GM19397 (cell line): ENCODE data around the gene ZNF224.
A peak's percentile ranks its signal among the peaks of the same experiment; 100 is the strongest.
"Not testable (repeated sequence)": the region's sequence is repeated elsewhere in the genome, so short reads cannot be mapped to it uniquely, and the experiment has no call there.

Experiments used
- ATAC-seq: cut with Tn5 transposase; IDR thresholded peaks from one replicate; pipeline ENCODE4 v1.9.1; 2021; ENCODE audit warnings: mild to moderate bottlenecking, moderate library complexity; ENCODE audit not compliant: unreplicated experiment

ZNF224 gene

GRCh38 chr19:44121162-44121561 lies 27.0 kb downstream of the ZNF224 start:
- ATAC-seq, result not testable (repeated sequence)

- no peak for ATAC-seq
These were observed 37.8 kb downstream of the ZNF224 start for GRCh38 chr19:44131955-44132354.

- ATAC-seq, result peak; percentile 87
These were observed 47.3 kb downstream of the ZNF224 start, which contains the start of gene ZNF234 for GRCh38 chr19:44141191-44142058. Gene ZNF234, plus strand, starts transcription at chr19:44141554. Its CDS starts 3,079 bp downstream, at chr19:44144633.

DNA sequence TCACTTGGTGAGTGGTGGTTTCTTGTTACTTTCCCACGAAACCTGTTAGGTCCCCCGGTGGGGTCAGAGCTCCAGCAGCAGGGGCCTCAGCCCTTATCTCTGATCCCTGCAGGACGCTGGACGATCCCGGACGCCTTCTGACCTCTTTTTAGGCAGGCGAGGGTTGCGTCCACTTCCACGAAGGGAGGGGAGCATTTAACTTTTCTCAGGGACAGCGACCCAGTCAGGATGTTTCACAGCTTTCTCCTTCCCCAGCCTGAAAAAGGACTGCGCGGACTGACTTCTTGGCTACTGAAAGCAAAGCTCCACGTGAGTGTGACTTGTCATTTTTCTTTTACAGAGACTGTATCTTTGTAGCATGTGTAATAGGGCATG lies 47.9 kb downstream of the ZNF224 start:
- ATAC-seq, result no peak

DNA sequence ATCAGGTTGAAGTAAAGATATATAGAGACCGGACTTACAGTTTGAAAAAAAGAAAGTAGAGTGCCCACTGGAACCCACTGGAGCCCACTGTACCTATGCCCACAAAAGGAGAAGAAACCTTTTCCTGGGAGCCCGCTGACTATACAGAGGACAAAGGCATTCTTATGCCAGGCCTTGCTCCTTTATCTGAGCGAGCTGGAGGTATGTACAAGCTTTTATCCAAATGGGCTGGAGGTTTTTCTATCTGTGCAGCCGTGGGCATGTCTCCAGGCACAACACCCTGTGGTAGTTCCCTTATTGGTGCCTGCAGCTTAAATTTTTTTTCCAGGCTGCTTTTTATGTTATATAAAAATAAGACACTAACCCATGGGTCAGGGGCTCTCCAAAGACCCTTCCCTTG lies 55.6 kb downstream of the ZNF224 start:
- no peak for ATAC-seq

- ATAC-seq, result no peak
These were observed 57.3 kb downstream of the ZNF224 start for GRCh38 chr19:44151491-44151890.

- no peak for ATAC-seq
These were observed 62.3 kb downstream of the ZNF224 start for GRCh38 chr19:44156475-44156874.
